RWPE2 (cell line): ENCODE data around the gene SLC2A8.
A peak's percentile ranks its signal among the peaks of the same experiment; 100 is the strongest.

ENCODE experiments used
- ATAC-seq: fragments of 200-7000 bp; cut with Tn5 transposase; 3 replicates; pipeline ENCODE4 v1.9.1; 2021; ENCODE audit warnings: low read depth
- DNase-seq: peaks from one replicate; pipeline ENCODE4 v3.0.0-alpha.2; 2020; ENCODE audit warnings: low spot score
- H3K27ac ChIP-seq: fragments of 450-650 bp; 2 replicates; pipeline ENCODE4 v1.5.1; 2017; ENCODE audit warnings: mild to moderate bottlenecking; ENCODE audit not compliant: poor library complexity, severe bottlenecking
- H3K27me3 ChIP-seq: fragments of 250-450 bp; sonication (Bioruptor Pico); 2 replicates; pipeline ENCODE4 v1.5.1; 2021; ENCODE audit warnings: mild to moderate bottlenecking, moderate library complexity; ENCODE audit not compliant: insufficient read depth, poor library complexity, severe bottlenecking
- H3K36me3 ChIP-seq: fragments of 250-450 bp; sonication (Bioruptor Pico); 2 replicates; pipeline ENCODE4 v1.5.1; 2020; ENCODE audit warnings: low read depth, mild to moderate bottlenecking, moderate library complexity
- H3K4me1 ChIP-seq: fragments of 250-450 bp; sonication (Bioruptor Pico); 2 replicates; pipeline ENCODE4 v1.5.1; 2021; ENCODE audit warnings: mild to moderate bottlenecking, moderate library complexity; ENCODE audit not compliant: insufficient read depth, poor library complexity, severe bottlenecking
- H3K4me3 ChIP-seq: fragments of 250-450 bp; sonication (Bioruptor Pico); 2 replicates; pipeline ENCODE4 v1.5.1; 2021; ENCODE audit warnings: mild to moderate bottlenecking, moderate library complexity; ENCODE audit not compliant: severe bottlenecking
- H3K9me3 ChIP-seq: fragments of 250-450 bp; sonication (Bioruptor Pico); 2 replicates; pipeline ENCODE4 v1.5.1; 2021; ENCODE audit warnings: mild to moderate bottlenecking, moderate library complexity; ENCODE audit not compliant: severe bottlenecking
- TF ChIP-seq, protein P1 (sequence below): fragments of 450-650 bp; IDR thresholded peaks from one replicate; pipeline ENCODE4 v1.5.1; 2017; ENCODE audit warnings: mild to moderate bottlenecking, moderate library complexity; ENCODE audit not compliant: poor library complexity, severe bottlenecking

Gene SLC2A8

DNA sequence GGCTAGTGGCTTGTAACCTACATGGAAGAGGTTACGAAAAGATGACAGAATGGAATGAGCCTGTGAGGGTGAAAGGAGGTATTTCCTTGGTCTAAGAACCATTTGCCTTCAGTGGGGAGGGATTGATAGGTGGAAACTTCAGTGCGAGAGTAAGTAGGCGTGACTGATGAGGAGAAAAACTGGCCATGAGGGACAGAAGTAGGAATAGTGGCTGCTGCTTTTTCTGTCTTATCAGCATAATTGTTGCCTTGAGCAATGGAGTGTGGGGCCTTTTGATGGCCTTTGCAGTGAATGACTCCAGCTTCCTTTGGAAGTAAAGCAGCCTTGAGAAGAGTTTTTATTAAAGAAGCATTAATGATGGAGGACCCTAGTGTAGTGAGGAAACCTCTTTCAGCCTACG, 18.2 kb downstream of the SLC2A8 start:
- Histone ChIP-seq H3K27ac (no peak overlapping the region), H3K27me3 (no peaks in the 10 kb centered on the region), H3K4me3 (no peak overlapping the region), H3K9me3 (no peaks in the 10 kb centered on the region), H3K4me1 (peaks cover 12% of the 10 kb centered on the region), H3K36me3 (no peaks in the 10 kb centered on the region)
- no peak for ATAC-seq
- TF ChIP-seq, protein P1, sequence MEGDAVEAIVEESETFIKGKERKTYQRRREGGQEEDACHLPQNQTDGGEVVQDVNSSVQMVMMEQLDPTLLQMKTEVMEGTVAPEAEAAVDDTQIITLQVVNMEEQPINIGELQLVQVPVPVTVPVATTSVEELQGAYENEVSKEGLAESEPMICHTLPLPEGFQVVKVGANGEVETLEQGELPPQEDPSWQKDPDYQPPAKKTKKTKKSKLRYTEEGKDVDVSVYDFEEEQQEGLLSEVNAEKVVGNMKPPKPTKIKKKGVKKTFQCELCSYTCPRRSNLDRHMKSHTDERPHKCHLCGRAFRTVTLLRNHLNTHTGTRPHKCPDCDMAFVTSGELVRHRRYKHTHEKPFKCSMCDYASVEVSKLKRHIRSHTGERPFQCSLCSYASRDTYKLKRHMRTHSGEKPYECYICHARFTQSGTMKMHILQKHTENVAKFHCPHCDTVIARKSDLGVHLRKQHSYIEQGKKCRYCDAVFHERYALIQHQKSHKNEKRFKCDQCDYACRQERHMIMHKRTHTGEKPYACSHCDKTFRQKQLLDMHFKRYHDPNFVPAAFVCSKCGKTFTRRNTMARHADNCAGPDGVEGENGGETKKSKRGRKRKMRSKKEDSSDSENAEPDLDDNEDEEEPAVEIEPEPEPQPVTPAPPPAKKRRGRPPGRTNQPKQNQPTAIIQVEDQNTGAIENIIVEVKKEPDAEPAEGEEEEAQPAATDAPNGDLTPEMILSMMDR = no peak
- DNase-seq = no peak

DNA sequence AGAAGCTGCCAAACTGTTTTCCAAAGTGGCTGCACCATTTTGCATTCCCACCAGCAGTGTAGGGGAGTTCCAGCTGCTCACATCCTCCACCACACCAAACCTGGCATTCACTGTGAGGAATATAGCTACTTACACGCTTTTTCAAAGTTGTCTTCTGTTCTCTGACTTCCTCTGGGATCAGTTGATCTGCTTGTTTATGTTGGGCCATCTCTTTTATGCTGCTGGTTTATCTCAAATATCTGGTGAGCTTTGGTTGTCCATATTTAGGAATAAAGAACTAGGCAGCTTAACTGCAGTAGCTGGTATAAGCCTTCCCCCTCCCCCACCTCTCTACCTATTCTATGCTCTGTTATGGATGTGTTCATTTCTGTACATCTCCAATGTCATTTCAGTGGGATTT, 18.7 kb downstream of the SLC2A8 start:
- TF ChIP-seq, protein P1 = no peak
- Histone ChIP-seq H3K36me3 (no peaks in the 10 kb centered on the region), H3K27ac (no peak overlapping the region), H3K27me3 (no peaks in the 10 kb centered on the region), H3K9me3 (no peaks in the 10 kb centered on the region), H3K4me3 (no peak overlapping the region), H3K4me1 (peaks cover 12% of the 10 kb centered on the region)
- ATAC-seq (no peak), DNase-seq (no peak)

DNA sequence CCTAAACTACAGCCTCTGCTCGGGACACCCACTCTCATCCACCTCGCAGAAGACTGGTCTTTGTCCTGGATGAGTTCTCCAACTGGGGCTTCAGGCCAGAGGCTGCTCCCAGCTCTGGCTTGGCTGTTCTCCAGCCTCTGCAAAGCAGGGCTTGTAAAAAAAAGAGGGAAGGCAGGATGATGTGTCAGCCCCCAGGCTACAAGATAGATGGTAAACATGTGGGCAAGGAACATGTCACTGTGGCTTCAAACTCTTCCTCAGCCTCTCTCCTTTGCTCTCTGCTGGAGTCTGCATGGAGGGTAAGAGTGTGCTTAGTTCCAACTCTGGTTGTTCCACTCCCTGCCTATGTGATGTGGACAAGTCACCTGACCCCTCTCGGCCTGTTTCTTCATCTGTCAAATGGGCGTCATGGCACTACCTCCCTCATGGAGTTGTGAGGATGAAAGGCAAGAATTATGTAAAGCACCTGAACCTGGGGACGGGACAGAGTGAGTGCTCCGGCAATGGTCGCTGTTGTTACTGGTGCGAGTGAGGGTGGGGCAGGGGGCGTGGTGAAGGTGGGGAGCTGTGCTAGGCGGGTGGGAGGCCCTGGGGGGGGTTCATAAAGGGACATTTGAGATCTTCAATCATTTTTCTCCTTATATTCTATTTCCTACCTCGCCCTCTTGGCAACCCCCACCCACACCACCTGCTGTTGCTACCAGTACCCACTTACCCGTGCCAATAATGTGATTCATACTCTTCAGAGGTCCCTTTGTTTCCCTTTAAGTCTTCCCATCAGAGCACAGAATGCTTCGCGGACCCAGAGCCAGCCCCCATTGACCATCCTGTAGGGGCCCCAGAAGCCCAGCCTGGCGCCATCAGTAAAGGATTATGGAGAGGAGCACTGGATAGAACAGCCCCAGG, 20.4 kb downstream of the SLC2A8 start:
- Histone ChIP-seq H3K27me3 (no peaks in the 10 kb centered on the region), H3K4me3 (no peak overlapping the region), H3K4me1 (peaks cover 12% of the 10 kb centered on the region), H3K36me3 (no peaks in the 10 kb centered on the region), H3K27ac (peak overlapping the region; percentile 7), H3K9me3 (no peaks in the 10 kb centered on the region)
- ATAC-seq = peak; percentile 82
- TF ChIP-seq, protein P1 = no peak
- no peak for DNase-seq

DNA sequence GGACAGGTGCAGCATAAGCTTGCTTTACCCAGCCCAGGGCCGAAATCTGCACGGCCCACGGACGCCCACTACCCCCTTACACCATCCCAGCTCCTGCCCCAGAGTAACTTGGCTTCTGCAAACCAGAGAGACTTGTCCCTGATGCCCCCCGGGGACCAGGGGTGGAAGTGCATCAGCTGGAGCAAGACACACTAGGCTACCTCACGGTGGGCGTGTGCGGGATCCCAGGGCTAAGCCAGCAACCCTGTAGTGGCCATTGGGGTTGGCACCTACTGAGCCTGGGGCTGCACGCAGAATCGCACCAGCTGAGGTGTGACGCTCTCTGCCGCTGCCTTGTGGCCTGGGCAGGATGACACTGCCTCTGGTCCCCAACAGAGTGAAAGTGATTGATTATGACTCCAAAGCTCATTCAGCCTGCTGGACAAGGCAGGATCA, 21.1 kb downstream of the SLC2A8 start:
- DNase-seq (no peak), ATAC-seq (peak; percentile 4; the same call in 2 of the 3 replicates)
- Histone ChIP-seq H3K4me3 (no peak overlapping the region), H3K9me3 (no peaks in the 10 kb centered on the region), H3K27ac (no peak overlapping the region), H3K36me3 (no peaks in the 10 kb centered on the region), H3K4me1 (peaks cover 15% of the 10 kb centered on the region), H3K27me3 (no peaks in the 10 kb centered on the region)
- TF ChIP-seq, protein P1 = no peak

DNA sequence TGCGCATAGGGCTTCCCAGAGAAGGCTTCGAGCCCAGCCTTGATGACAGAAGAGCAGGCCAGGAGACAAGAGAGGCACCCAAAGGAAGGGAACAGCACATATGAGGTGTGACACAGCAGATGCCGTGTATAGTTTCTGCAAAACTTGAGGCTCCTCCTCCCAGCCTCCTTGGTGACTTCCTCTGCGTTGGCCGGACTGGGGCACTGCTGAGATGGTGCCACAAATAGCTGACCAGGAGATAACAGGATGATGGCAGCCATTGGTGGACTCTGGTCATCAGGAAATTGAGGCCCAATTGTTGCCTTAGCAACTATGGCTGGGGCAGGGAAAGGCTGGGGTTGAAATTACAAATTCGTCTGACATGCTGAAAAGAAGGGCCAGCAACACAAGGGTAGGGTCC, 22.4 kb downstream of the SLC2A8 start:
- Histone ChIP-seq H3K4me3 (no peak overlapping the region), H3K36me3 (no peaks in the 10 kb centered on the region), H3K9me3 (no peaks in the 10 kb centered on the region), H3K27ac (no peak overlapping the region), H3K4me1 (peaks cover 15% of the 10 kb centered on the region), H3K27me3 (no peaks in the 10 kb centered on the region)
- TF ChIP-seq, protein P1 = no peak
- ATAC-seq (no peak), DNase-seq (no peak)
